ENCODE data around the gene RFX2. TPM values are rescaled to one million over a fixed set of nuclear protein-coding genes. Genes with fewer than 3 reads are reported as not detected.

RFX2 gene
- polyA plus RNA-seq, 2 of the 4 experiments (the other 2 are of a cell fraction) = 3.7 to 3.9 TPM

GRCh38 chr19:6048348-6048747 lies 62.0 kb downstream of the RFX2 start:
- ChIA-PET POLR2A (interaction anchor here (1.4 kb wide), 1 partner anchor 77 kb away, joined by 3 read pairs; no protein-coding TSS in a partner anchor), CTCF (interaction anchor here (0.6 to 4.9 kb wide), 55 partner anchors 8 to 815 kb away, joined by 3 to 144 read pairs (median 5); partner anchors contain the start of genes ACSBG2 and NRTN)
- no peaks in the 10 kb centered on the region for H3K9me3 ChIP-seq
- H3K4me2 ChIP-seq = peak overlapping the region; percentile 71
- no peak for TF ChIP-seq TFCP2L1 (CRISPR knock-in tag; IDR thresholded peaks at IDR 0.05)
- no peak for TF ChIP-seq CEBPB (IDR thresholded peaks at IDR 0.05)
- TF ChIP-seq HOXA7 (CRISPR knock-in tag; IDR thresholded peaks at IDR 0.05) = no peak
- TF ChIP-seq JUN (IDR thresholded peaks at IDR 0.05) = no peak
- TF ChIP-seq, protein P1, sequence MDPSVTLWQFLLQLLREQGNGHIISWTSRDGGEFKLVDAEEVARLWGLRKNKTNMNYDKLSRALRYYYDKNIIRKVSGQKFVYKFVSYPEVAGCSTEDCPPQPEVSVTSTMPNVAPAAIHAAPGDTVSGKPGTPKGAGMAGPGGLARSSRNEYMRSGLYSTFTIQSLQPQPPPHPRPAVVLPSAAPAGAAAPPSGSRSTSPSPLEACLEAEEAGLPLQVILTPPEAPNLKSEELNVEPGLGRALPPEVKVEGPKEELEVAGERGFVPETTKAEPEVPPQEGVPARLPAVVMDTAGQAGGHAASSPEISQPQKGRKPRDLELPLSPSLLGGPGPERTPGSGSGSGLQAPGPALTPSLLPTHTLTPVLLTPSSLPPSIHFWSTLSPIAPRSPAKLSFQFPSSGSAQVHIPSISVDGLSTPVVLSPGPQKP (IDR thresholded peaks at IDR 0.05; ENCODE audit: low read depth, low read length) = no peak
- no peak for TF ChIP-seq HOXB5 (CRISPR knock-in tag; IDR thresholded peaks at IDR 0.05)
- TF ChIP-seq FOXS1 (CRISPR knock-in tag; IDR thresholded peaks at IDR 0.05) = no peak
- TF ChIP-seq SMC3 (IDR thresholded peaks at IDR 0.05) = no peak
- ATAC-seq (peak; percentile 56 to 63; a peak in 3 of 6 replicates), FAIRE-seq (no peak), DNase-seq (ENCODE audit: low read depth in 1 of 2, low spot score in 1 of 2) (no peak)
- H3K27ac ChIP-seq = 0 out of 6 replicates have a peak overlapping the region, but pooled peaks of 1 of the 2 experiments have one; percentile 20
- 12% methylated on average over 9 of the region's 9 CpGs for WGBS (ENCODE audit: missing lambda C conversion rate)
- no peak overlapping the region for H3K4me3 ChIP-seq
- H3K4me1 ChIP-seq = peaks cover 7% of the 10 kb centered on the region

- no peak for FAIRE-seq
- H3K9me3 ChIP-seq = no peaks in the 10 kb centered on the region
- H3K4me3 ChIP-seq = no peak overlapping the region
- peak in 1 of 2 experiments; percentile 58 for DNase-seq (ENCODE audit: low read depth in 1 of 2, low spot score in 1 of 2)
- ChIA-PET CTCF (interaction anchor here (0.6 to 4.9 kb wide), 57 partner anchors 7 to 816 kb away, joined by 3 to 144 read pairs (median 4); partner anchors contain the start of genes ACSBG2 and NRTN), POLR2A (interaction anchor here (1.4 kb wide), 1 partner anchor 78 kb away, joined by 3 read pairs; no protein-coding TSS in a partner anchor)
- TF ChIP-seq GATA3 (IDR thresholded peaks at IDR 0.05; ENCODE audit: borderline replicate concordance) = no peak
- no peak for TF ChIP-seq CBX2 (IDR thresholded peaks at IDR 0.05; ENCODE audit: borderline replicate concordance, low read depth)
- TF ChIP-seq ZFP36 (IDR thresholded peaks at IDR 0.05; ENCODE audit: borderline replicate concordance, partially characterized antibody) = no peak
- no peak for TF ChIP-seq FOXS1 (CRISPR knock-in tag; IDR thresholded peaks at IDR 0.05)
- TF ChIP-seq, protein P2, sequence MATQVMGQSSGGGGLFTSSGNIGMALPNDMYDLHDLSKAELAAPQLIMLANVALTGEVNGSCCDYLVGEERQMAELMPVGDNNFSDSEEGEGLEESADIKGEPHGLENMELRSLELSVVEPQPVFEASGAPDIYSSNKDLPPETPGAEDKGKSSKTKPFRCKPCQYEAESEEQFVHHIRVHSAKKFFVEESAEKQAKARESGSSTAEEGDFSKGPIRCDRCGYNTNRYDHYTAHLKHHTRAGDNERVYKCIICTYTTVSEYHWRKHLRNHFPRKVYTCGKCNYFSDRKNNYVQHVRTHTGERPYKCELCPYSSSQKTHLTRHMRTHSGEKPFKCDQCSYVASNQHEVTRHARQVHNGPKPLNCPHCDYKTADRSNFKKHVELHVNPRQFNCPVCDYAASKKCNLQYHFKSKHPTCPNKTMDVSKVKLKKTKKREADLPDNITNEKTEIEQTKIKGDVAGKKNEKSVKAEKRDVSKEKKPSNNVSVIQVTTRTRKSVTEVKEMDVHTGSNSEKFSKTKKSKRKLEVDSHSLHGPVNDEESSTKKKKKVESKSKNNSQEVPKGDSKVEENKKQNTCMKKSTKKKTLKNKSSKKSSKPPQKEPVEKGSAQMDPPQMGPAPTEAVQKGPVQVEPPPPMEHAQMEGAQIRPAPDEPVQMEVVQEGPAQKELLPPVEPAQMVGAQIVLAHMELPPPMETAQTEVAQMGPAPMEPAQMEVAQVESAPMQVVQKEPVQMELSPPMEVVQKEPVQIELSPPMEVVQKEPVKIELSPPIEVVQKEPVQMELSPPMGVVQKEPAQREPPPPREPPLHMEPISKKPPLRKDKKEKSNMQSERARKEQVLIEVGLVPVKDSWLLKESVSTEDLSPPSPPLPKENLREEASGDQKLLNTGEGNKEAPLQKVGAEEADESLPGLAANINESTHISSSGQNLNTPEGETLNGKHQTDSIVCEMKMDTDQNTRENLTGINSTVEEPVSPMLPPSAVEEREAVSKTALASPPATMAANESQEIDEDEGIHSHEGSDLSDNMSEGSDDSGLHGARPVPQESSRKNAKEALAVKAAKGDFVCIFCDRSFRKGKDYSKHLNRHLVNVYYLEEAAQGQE (IDR thresholded peaks at IDR 0.05) = no peak
- no peak for TF ChIP-seq FOSB (CRISPR knock-in tag; IDR thresholded peaks at IDR 0.05)
- peak; percentile 46 to 52 for TF ChIP-seq RAD21 (conservative IDR thresholded peaks at IDR 0.05 in 1 of 2, IDR thresholded peaks at IDR 0.05 in 1 of 2)
- no peak for TF ChIP-seq ESRRA (IDR thresholded peaks at IDR 0.05; ENCODE audit: borderline replicate concordance, low read length)
- TF ChIP-seq CTCF (IDR thresholded peaks at IDR 0.05) = peak; percentile 67
- TF ChIP-seq EHF (CRISPR knock-in tag; IDR thresholded peaks at IDR 0.05) = no peak
- no peak for TF ChIP-seq HOXB5 (CRISPR knock-in tag; IDR thresholded peaks at IDR 0.05)
- no peak for TF ChIP-seq ZC3H11A (IDR thresholded peaks at IDR 0.05)
- TF ChIP-seq RNF2 (IDR thresholded peaks at IDR 0.05; ENCODE audit: borderline replicate concordance, low read depth) = no peak
- peak; percentile 63 for TF ChIP-seq SMC3 (IDR thresholded peaks at IDR 0.05)
- peak; percentile 93 for ATAC-seq
- WGBS (ENCODE audit: missing lambda C conversion rate) = 53% methylated on average over 8 of the region's 8 CpGs
- H3K4me1 ChIP-seq = peaks cover 7% of the 10 kb centered on the region
- peak overlapping the region; percentile 71; the same call in 2 of the 3 replicates for H3K4me2 ChIP-seq
- H3K27ac ChIP-seq = no peak overlapping the region
Observed at GRCh38 chr19:6047741-6048251, 62.5 kb downstream of the RFX2 start.
